Naive B cell (primary cell): Measurements from ENCODE around the gene SH2D4B. TPM values are rescaled to one million over a fixed set of nuclear protein-coding genes. Genes with fewer than 3 reads are reported as not detected.

ENCODE experiments used
- ATAC-seq, 2 donors: fragments of 150-1000 bp; cut with Tn5 transposase; 2 replicates each; pipeline ENCODE4 v1.10.0; 2021; ENCODE audit warnings: low read depth in 2 of 2, mild to moderate bottlenecking in 2 of 2, moderate library complexity in 2 of 2
- DNase-seq: peaks from one replicate; pipeline ENCODE4 v3.0.0; 2022
- H3K27ac Mint-ChIP-seq, 6 donors: one replicate each; pipeline ENCODE4 v1.8.0; 2020 to 2022; ENCODE audit warnings: mild to moderate bottlenecking in 6 of 6, mixed read lengths in 6 of 6, moderate library complexity in 5 of 6, inconsistent platforms in 2 of 6
- H3K27me3 Mint-ChIP-seq, 3 donors: one replicate each; pipeline ENCODE4 v1.8.0; 2021 to 2022; ENCODE audit warnings: mixed read lengths in 3 of 3, mild to moderate bottlenecking in 1 of 3
- H3K36me3 Mint-ChIP-seq, 2 donors: one replicate each; pipeline ENCODE4 v1.8.0; 2020 to 2022; ENCODE audit warnings: mixed read lengths in 2 of 2, inconsistent platforms in 1 of 2, mild to moderate bottlenecking in 1 of 2
- H3K4me1 Mint-ChIP-seq, 3 donors: one replicate each; pipeline ENCODE4 v1.8.0; 2020 to 2022; ENCODE audit warnings: mixed read lengths in 3 of 3, inconsistent platforms in 1 of 3, mild to moderate bottlenecking in 1 of 3, moderate library complexity in 1 of 3
- H3K4me3 Mint-ChIP-seq, 8 donors: one replicate each; pipeline ENCODE4 v1.8.0; 2020 to 2022; ENCODE audit warnings: mild to moderate bottlenecking in 8 of 8, mixed read lengths in 8 of 8, moderate library complexity in 8 of 8, inconsistent platforms in 2 of 8
- H3K9me3 Mint-ChIP-seq, 7 donors: one replicate each; pipeline ENCODE4 v1.8.0; 2020 to 2022; ENCODE audit warnings: mixed read lengths in 7 of 7, mild to moderate bottlenecking in 5 of 7, inconsistent platforms in 2 of 7, moderate library complexity in 1 of 7
- polyA plus RNA-seq, 6 donors: library from polyadenylated mRNA; unstranded; fragments of 300-500 nt; fragmentation: Illumina TruSeq; gene quantifications; one replicate each; pipeline ENCODE4 v1.2.3, GENCODE V29; 2021; ENCODE audit warnings: low read depth in 6 of 6

SH2D4B gene
- polyA plus RNA-seq, 6 donors from 2014 or later: 0.19 TPM; not detected in 5

DNA sequence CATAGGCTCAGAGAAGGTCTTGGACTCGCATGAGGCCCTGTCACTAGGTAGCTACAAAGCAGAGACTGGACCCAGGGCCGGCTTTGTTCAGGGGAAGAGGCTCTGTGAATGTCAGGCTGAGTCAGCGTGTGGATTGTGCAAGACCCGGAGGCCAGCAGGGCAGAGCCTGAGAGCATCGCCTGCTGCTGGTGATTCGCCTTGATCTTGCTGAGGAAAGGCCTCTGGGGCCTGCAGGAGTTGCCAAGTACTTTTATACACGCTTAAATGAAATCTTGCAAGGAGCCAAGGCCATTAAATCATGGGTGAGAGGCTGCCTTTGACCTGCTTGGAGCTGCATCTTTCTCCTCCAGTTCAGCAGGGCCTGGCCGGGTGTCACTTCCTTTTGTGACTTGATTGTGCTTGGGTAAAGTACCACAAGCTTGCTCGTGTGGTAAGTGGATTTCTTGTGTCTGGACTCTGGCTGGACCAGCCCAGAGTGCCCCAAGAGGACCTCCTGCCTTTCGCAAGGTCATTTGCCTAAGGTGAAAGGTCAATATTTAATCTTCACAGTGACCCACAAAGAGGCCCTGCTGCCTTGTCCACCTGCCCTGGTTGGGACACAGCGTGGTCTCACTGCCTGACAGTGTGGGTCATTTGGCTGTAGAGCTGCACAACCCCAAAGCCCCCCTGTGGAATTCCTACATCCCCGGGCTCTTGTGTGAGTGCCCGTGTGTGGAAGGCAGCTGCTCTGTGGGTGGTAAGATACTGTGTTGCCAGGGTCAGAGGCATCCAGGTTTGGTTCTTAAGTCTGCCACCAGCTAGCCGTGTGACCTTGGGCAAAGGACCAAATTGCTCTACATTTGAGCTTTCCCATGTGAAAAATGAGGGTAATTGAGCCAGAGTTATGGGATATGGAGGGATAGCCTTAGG is 38.6 kb upstream of the SH2D4B start:
- peak overlapping the region; percentile 58 to 98 (median 76) for H3K27ac Mint-ChIP-seq
- H3K36me3 Mint-ChIP-seq: peaks cover 25 to 26% of the 10 kb centered on the region in 2 donors
- peak overlapping the region; percentile 28 to 92 (median 78) for H3K4me3 Mint-ChIP-seq
- ATAC-seq (no peak), DNase-seq (no peak)
- peaks cover 7 to 18% (median 12%) of the 10 kb centered on the region in 7 donors for H3K9me3 Mint-ChIP-seq
- H3K4me1 Mint-ChIP-seq: peaks cover 72 to 80% (median 73%) of the 10 kb centered on the region in 3 donors
- no peaks in the 10 kb centered on the region for H3K27me3 Mint-ChIP-seq

DNA sequence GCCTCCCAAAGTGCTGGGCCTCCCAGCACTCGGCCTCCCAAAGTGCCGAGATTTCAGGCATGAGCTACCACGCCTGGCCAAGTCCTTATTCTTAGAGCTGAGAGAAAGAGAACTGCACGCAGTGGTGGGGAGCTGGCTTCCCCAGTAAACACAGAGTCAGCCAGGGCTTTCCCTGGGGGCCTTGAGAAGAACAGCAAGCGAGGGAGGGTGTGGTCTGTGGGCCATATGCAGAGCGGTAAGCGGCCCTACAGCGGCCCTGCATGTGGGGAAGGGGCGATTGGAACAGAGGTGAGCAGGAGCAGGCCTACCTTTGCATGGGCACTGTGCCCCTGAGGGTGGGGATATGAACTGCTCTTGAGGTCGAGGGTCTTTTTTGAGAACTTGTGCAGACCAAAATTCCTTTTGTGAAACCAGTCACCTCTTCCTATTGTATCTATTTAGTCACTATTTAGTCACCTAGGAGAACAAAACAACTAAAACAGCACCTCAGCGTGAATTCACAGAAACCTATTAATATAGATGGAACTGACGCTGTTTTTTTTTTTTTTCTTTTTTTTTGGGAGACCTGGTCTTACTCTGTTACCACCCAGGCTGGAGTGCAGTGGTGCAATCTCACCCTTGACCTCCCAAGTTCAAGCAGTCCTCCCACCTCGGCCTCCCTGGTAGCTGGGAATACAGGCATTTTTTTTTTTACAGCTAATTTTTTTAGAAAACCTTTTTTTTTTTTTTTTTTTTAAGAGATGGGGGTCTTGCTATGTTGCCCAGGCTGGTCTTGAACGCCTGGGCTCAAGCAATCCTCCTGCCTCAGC is 36.9 kb upstream of the SH2D4B start:
- no peaks in the 10 kb centered on the region for H3K27me3 Mint-ChIP-seq
- peak; percentile 85 to 86 for ATAC-seq
- H3K36me3 Mint-ChIP-seq: peaks cover 12 to 15% of the 10 kb centered on the region in 2 donors
- H3K27ac Mint-ChIP-seq: peak overlapping the region; percentile 58 to 97 (median 94)
- DNase-seq: peak; percentile 44
- peaks cover 7 to 15% (median 8%) of the 10 kb centered on the region in 7 donors for H3K9me3 Mint-ChIP-seq
- H3K4me1 Mint-ChIP-seq: peaks cover 79 to 90% (median 81%) of the 10 kb centered on the region in 3 donors
- H3K4me3 Mint-ChIP-seq: peak overlapping the region; percentile 67 to 92 (median 82)

DNA sequence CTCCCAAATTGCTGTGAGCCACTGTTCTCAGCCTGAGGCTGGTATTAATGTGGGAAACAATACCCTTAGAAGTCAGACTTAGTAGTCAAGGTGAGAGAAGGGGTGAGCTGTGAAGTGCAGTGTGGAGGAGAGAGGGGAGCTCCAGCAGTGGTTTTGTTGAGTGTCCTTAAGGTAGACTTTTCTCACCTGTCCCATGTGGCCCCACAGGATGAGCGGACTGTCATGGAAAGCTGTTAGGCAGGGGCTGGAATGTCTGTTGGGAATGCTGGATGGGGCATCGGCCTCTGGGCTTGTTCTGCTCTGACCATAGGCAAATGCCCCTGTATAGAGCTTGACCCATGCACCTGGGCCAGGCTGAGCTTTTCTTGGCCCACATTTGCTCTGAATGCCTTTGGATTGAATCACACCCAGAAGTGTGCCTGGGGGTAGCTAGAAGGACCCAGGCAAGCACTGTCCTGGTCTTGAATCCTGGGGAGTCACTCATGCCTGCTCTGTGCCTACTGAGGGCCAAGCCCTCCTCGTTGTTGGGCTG is 36.3 kb upstream of the SH2D4B start:
- ATAC-seq (no peak), DNase-seq (no peak)
- Mint-ChIP-seq H3K27ac (peak overlapping the region in 4 of 6 donors; percentile 0 to 95 (median 66)), H3K36me3 (peaks cover 8% of the 10 kb centered on the region in 2 donors), H3K4me1 (peaks cover 77 to 90% (median 82%) of the 10 kb centered on the region in 3 donors), H3K27me3 (no peaks in the 10 kb centered on the region), H3K4me3 (peak overlapping the region in 4 of 8 donors; percentile 48 to 92 (median 70)), H3K9me3 (peaks cover 5 to 8% (median 6%) of the 10 kb centered on the region in 7 donors)

DNA sequence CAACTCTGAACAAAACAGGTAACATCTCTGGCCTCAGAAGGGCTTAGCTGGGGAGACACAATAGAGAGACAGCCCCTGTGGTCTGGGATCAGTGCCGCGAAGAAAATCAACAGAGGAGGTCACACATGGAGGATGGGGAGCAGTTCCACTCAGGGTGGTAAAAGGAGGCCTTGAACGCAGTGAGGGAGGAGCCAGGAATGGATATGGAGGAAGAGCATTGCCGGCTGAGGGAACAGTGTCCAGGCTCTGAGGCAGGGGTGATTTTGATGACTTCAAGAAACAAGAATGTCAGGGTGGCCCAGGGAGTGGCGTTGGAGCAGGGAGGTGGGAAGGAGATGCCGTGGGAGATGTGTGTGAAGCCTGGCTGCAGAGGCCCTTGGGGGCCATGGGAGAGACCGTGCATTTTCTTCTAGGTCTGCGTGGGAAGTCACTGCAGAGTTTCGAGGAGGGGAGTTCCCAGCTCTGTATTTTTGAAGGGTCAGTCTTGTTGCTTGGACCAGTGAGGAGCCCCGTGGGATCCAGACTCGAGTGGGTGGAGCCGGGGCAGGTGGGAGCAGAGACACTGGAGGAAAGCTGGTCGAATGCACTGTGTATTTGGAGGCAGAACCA is 35.7 kb upstream of the SH2D4B start:
- no peak for DNase-seq
- peak overlapping the region in 5 of 8 donors; percentile 8 to 71 (median 53) for H3K4me3 Mint-ChIP-seq
- H3K9me3 Mint-ChIP-seq: peaks cover 0 to 2% (median under 1%) of the 10 kb centered on the region in 7 donors
- ATAC-seq: no peak
- H3K27me3 Mint-ChIP-seq: no peaks in the 10 kb centered on the region
- peaks cover 2 to 3% of the 10 kb centered on the region in 2 donors for H3K36me3 Mint-ChIP-seq
- H3K4me1 Mint-ChIP-seq: peaks cover 71 to 88% (median 82%) of the 10 kb centered on the region in 3 donors
- H3K27ac Mint-ChIP-seq: peak overlapping the region; percentile 0 to 95 (median 78)

DNA sequence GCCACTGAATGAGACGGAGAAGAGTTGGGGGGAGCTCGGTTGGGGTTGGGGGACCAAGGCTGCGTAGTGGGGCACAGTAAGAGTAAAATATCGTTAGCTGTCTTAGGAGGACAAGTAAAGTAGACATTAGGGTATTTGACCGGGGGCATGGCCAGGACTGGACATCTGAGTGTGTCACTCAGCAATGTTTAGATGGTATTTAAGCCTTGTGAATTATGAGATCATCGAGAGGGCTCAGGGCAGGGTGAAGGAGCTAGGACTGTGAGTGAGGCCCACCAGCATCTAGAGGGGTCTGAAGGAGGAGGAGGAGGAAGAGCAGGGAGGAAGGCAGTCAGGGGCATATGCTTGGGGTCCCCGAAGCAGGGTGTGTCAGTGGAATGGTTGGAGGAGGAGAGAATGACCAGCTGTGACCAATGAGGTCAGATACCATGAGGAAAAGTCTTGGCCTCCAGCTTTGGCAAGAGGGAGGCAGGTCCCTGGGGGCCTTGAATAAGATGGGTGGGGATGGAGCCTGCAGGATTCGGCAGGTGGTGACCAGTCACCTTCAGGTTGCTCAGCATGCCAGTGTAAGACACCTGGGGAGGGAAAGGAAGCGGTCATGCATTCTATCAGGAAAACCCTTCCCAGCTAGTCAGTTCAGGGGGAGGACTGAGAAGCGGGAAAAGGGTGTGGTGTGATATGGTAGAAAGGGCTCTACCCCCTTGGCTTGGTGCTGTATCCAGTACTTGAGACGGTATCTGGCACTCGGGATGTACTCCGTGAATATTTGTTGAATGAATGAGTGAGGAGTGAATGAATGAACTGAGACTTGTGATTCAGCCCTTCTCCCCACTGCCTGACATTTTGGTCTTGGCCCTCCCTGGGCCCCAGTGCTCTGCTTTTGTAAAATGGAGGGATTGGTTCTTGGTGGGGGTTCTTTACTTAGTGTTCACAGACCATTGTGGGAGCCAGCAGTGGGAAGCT is 34.8 kb upstream of the SH2D4B start:
- no peak for DNase-seq
- H3K4me3 Mint-ChIP-seq: peak overlapping the region in 5 of 8 donors; percentile 1 to 61 (median 23)

DNA sequence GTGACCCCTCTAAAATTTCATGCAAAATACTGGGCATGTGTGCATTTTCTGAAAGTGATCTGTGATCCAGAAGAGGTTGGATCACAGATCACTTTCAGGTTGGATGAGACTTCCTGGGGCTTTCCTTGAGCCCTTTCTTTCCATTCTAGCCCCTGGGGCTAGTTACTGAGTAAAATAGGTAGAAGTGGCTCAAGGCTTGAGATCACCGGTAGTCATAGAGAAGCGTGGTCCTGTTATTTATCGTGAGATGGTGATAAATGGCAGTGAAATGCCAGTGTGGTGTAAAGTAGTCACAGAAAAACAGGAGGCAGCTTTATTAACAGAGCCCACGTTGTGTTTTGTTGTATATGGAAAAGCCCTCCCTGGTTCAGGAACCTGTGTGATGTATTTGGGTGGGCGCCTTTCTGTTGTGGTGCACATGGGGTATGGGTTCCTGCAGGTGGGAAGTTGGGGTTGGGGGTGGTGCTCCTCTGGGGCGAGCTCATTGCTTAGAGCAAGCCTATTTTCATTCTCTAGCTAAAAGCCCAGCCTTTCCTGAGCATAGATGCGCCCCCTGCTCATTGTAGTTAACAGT is 34.0 kb upstream of the SH2D4B start:
- ATAC-seq (no peak), DNase-seq (no peak)
- no peaks in the 10 kb centered on the region for H3K9me3 Mint-ChIP-seq
- no peaks in the 10 kb centered on the region for H3K27me3 Mint-ChIP-seq
- H3K4me3 Mint-ChIP-seq: peak overlapping the region in 3 of 8 donors; percentile 1 to 73 (median 11)
- peak overlapping the region in 4 of 6 donors; percentile 58 to 88 (median 77) for H3K27ac Mint-ChIP-seq
- no peaks in the 10 kb centered on the region for H3K36me3 Mint-ChIP-seq
- H3K4me1 Mint-ChIP-seq: peaks cover 62 to 73% (median 72%) of the 10 kb centered on the region in 3 donors

More for the DNA sequence above, 34.8 kb upstream of the SH2D4B start:
- Mint-ChIP-seq H3K9me3 (no peaks in the 10 kb centered on the region), H3K36me3 (no peaks in the 10 kb centered on the region), H3K27ac (peak overlapping the region in 5 of 6 donors; percentile 25 to 95 (median 57)), H3K4me1 (peaks cover 70 to 80% (median 79%) of the 10 kb centered on the region in 3 donors), H3K27me3 (no peaks in the 10 kb centered on the region)
- ATAC-seq: no peak

DNA sequence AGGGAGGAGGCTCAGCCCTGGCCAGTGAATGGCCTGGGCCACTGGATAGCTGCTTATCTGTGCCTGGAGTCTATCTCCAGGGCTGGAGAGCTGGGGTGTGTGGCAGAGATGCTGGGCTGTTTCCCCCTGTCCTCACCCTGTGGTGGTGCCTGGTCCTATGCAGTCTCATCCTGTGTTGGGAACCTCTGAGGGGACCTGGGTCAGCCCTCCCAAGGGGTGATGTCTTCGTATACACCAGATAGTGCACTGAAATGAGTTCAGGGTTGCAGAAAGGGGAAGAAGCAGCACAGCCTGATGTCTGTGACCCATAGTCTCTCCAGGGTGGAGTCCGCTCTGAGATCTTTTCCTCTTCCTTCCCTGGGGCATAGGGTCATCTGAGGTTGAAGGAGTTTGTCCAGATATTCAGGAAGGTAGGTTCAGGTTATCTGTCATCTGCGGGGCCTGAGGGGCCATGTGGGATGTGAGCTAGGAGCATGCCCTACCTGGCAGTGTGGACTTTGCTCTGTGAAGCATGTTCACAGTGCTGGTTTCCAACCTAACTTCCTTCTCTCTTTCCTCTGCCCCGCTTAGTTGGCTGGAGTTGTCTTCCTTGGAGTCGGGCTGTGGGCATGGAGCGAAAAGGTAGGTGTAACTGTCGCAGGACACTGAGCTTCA is 33.4 kb upstream of the SH2D4B start:
- Mint-ChIP-seq H3K36me3 (no peaks in the 10 kb centered on the region), H3K4me3 (peak overlapping the region in 4 of 8 donors; percentile 11 to 73 (median 24)), H3K4me1 (peaks cover 57 to 67% (median 66%) of the 10 kb centered on the region in 3 donors), H3K27me3 (no peaks in the 10 kb centered on the region), H3K27ac (peak overlapping the region in 5 of 6 donors; percentile 58 to 88 (median 75)), H3K9me3 (no peaks in the 10 kb centered on the region)
- ATAC-seq (no peak), DNase-seq (no peak)

DNA sequence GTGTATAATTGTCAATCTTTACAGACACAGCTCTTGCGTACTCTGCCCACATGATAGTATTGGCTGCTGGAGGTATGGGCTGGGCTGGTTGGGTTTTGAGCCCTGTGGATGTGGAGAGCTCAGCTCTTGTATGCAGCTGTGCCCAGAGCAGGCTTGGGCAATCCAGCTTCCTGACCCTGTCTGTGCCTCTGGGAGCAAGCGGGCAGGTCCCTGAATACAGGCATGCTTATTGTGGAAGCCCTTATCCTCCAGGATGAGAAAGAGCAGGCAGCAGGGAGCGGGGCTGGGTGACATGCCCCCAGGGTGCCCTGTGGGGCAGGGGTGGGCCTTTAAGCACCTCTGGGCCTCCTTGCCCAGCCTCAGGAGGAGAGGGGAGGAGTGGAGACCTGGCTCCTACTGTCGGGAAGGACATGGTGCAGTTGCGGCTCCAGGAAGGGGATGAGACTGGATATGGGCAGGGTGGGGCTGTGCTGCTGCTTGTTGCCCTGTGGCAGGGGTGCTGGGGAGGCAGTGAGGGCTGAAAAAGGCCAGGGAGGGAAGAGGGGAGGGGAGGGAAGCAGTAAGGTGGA is 32.7 kb upstream of the SH2D4B start:
- H3K4me1 Mint-ChIP-seq: peaks cover 50 to 60% (median 59%) of the 10 kb centered on the region in 3 donors
- H3K27me3 Mint-ChIP-seq: no peaks in the 10 kb centered on the region
- peaks cover 0 to 5% of the 10 kb centered on the region in 2 donors for H3K36me3 Mint-ChIP-seq
- H3K9me3 Mint-ChIP-seq: no peaks in the 10 kb centered on the region
- peak overlapping the region in 4 of 6 donors; percentile 38 to 61 (median 55) for H3K27ac Mint-ChIP-seq
- ATAC-seq (no peak), DNase-seq (no peak)
- peak overlapping the region in 2 of 8 donors; percentile 11 to 56 for H3K4me3 Mint-ChIP-seq

DNA sequence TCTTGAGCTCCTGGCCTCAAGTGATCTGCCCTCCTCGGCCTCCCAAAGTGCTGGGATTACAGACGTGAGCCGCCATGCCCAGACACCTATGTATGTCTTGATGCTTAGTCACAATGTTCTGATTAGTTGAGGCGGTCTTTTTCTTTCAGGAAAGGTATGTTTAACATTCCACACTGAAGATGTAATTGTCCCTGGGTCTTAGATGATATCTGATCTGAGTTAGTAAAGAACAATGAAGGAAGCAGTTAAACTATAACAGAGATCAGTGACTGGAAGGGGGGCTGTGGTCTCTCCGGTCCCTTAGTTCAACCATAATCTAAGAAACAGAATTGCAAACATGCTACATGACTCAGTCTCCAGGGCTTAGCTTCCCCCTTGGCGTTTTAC is 31.5 kb upstream of the SH2D4B start:
- Mint-ChIP-seq H3K9me3 (no peaks in the 10 kb centered on the region), H3K36me3 (peaks cover 0 to 8% of the 10 kb centered on the region in 2 donors), H3K4me3 (no peak overlapping the region), H3K4me1 (peaks cover 41 to 48% (median 47%) of the 10 kb centered on the region in 3 donors), H3K27ac (peak overlapping the region in 3 of 6 donors; percentile 31 to 39 (median 32)), H3K27me3 (no peaks in the 10 kb centered on the region)
- ATAC-seq (no peak), DNase-seq (no peak)

DNA sequence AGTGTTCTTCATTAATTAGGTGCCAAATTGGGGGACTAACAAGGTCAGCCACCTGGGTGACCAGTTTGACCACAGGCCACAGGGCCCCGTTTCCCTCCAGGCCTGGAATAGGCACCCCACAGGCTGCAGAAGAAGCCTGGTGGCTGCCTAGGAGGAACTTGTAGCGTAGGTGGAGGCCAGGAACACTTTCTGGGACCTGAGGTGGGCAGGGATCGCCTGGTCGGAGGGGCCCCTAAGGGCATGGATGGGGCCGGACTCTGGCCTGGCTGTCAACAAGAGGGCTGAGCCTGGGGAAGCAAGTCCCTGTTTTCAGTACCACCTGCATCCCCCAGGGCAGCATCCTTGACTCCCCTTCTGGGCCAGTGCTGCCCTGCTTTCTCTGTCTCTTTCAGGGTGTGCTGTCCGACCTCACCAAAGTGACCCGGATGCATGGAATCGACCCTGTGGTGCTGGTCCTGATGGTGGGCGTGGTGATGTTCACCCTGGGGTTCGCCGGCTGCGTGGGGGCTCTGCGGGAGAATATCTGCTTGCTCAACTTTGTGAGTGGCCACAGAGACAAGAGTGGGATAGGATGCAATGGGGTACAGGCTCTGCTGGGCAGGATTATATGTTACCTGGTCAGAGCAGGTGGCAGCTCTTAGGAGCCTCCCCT is 30.7 kb upstream of the SH2D4B start:
- H3K4me1 Mint-ChIP-seq: peaks cover 34 to 44% (median 40%) of the 10 kb centered on the region in 3 donors
- no peaks in the 10 kb centered on the region for H3K27me3 Mint-ChIP-seq
- DNase-seq (no peak), ATAC-seq (no peak)
- no peaks in the 10 kb centered on the region for H3K9me3 Mint-ChIP-seq
- no peak overlapping the region for H3K27ac Mint-ChIP-seq
- peaks cover 0 to 15% of the 10 kb centered on the region in 2 donors for H3K36me3 Mint-ChIP-seq
- H3K4me3 Mint-ChIP-seq: no peak overlapping the region

DNA sequence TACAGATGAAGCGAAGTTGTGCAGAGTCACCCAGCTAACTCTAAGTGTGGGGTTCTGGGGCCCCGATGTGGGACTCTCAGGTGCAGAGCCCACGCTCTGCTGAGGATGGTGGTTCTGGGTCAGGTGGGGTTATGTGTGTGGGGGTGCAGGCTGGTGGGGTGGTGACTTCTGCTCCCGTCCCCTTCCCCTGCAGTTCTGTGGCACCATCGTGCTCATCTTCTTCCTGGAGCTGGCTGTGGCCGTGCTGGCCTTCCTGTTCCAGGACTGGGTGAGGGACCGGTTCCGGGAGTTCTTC is 28.6 kb upstream of the SH2D4B start:
- DNase-seq: no peak
- peak overlapping the region in 1 of 6 donors; percentile 47 for H3K27ac Mint-ChIP-seq
- no peaks in the 10 kb centered on the region for H3K27me3 Mint-ChIP-seq
- H3K4me1 Mint-ChIP-seq: peaks cover 17 to 23% (median 19%) of the 10 kb centered on the region in 3 donors
- peaks cover 0 to 20% of the 10 kb centered on the region in 2 donors for H3K36me3 Mint-ChIP-seq
- no peak for ATAC-seq
- no peak overlapping the region for H3K4me3 Mint-ChIP-seq
- no peaks in the 10 kb centered on the region for H3K9me3 Mint-ChIP-seq
